ENCODE data around the gene ITGAX.

Gene ITGAX

DNA sequence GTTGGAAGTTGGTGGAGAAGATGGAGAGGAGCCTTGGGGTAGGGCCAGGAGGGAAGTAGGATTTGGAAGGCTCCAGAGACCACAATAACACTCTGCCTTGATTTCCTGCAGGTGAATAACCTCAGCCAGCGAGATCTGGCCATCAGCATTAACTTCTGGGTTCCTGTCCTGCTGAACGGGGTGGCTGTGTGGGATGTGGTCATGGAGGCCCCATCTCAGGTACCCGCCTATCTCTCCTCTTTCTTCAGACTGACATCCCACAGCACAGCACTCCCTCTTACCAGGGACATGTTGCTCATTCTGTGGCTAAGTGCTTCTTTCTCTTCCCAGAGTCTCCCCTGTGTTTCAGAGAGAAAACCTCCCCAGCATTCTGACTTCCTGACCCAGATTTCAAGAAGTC, 68.3 kb downstream of the ITGAX start:
- Histone ChIP-seq H3K4me3 (replicated peaks; ENCODE audit: insufficient read depth, low read length) (no peak overlapping the region), H3K27ac (replicated peaks) (no peak overlapping the region), H3K27me3 (ENCODE audit: insufficient read depth, poor library complexity, severe bottlenecking) (no peaks in the 10 kb centered on the region)
- TF ChIP-seq GABPA (IDR thresholded peaks at IDR 0.05; ENCODE audit: low read depth) = no peak
- TF ChIP-seq SPI1 (IDR thresholded peaks at IDR 0.05; ENCODE audit: borderline replicate concordance, low read depth) = no peak
- TF ChIP-seq POLR2AphosphoS5 (IDR thresholded peaks at IDR 0.05; ENCODE audit: low read depth) = no peak
- TF ChIP-seq CTCF (IDR thresholded peaks at IDR 0.05; ENCODE audit: insufficient read depth, low read length) = no peak
- TF ChIP-seq, protein P1, sequence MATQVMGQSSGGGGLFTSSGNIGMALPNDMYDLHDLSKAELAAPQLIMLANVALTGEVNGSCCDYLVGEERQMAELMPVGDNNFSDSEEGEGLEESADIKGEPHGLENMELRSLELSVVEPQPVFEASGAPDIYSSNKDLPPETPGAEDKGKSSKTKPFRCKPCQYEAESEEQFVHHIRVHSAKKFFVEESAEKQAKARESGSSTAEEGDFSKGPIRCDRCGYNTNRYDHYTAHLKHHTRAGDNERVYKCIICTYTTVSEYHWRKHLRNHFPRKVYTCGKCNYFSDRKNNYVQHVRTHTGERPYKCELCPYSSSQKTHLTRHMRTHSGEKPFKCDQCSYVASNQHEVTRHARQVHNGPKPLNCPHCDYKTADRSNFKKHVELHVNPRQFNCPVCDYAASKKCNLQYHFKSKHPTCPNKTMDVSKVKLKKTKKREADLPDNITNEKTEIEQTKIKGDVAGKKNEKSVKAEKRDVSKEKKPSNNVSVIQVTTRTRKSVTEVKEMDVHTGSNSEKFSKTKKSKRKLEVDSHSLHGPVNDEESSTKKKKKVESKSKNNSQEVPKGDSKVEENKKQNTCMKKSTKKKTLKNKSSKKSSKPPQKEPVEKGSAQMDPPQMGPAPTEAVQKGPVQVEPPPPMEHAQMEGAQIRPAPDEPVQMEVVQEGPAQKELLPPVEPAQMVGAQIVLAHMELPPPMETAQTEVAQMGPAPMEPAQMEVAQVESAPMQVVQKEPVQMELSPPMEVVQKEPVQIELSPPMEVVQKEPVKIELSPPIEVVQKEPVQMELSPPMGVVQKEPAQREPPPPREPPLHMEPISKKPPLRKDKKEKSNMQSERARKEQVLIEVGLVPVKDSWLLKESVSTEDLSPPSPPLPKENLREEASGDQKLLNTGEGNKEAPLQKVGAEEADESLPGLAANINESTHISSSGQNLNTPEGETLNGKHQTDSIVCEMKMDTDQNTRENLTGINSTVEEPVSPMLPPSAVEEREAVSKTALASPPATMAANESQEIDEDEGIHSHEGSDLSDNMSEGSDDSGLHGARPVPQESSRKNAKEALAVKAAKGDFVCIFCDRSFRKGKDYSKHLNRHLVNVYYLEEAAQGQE (IDR thresholded peaks at IDR 0.05; ENCODE audit: insufficient replicate concordance, low read depth) = no peak
- DNase-seq (ENCODE audit: low read depth in 1 of 2, low spot score in 1 of 2) = no peak

GRCh38 chr16:31423801-31424200, 68.8 kb downstream of the ITGAX start:
- Histone ChIP-seq H3K27ac (replicated peaks) (no peak overlapping the region), H3K27me3 (ENCODE audit: insufficient read depth, poor library complexity, severe bottlenecking) (no peaks in the 10 kb centered on the region), H3K4me3 (replicated peaks; ENCODE audit: insufficient read depth, low read length) (no peak overlapping the region)
- no peak for TF ChIP-seq CTCF (IDR thresholded peaks at IDR 0.05; ENCODE audit: insufficient read depth, low read length)
- TF ChIP-seq GABPA (IDR thresholded peaks at IDR 0.05; ENCODE audit: low read depth) = no peak
- TF ChIP-seq, protein P1 (IDR thresholded peaks at IDR 0.05; ENCODE audit: insufficient replicate concordance, low read depth) = no peak
- no peak for TF ChIP-seq SPI1 (IDR thresholded peaks at IDR 0.05; ENCODE audit: borderline replicate concordance, low read depth)
- no peak for TF ChIP-seq POLR2AphosphoS5 (IDR thresholded peaks at IDR 0.05; ENCODE audit: low read depth)
- DNase-seq (ENCODE audit: low read depth in 1 of 2, low spot score in 1 of 2) = no peak

GRCh38 chr16:31427441-31428278, 72.7 kb downstream of the ITGAX start:
- Histone ChIP-seq H3K27me3 (ENCODE audit: insufficient read depth, poor library complexity, severe bottlenecking) (no peaks in the 10 kb centered on the region), H3K27ac (replicated peaks) (no peak overlapping the region), H3K4me3 (replicated peaks; ENCODE audit: insufficient read depth, low read length) (no peak overlapping the region)
- no peak for DNase-seq (ENCODE audit: low read depth in 1 of 2, low spot score in 1 of 2)
- TF ChIP-seq GABPA (IDR thresholded peaks at IDR 0.05; ENCODE audit: low read depth) = no peak
- TF ChIP-seq SPI1 (IDR thresholded peaks at IDR 0.05; ENCODE audit: borderline replicate concordance, low read depth) = no peak
- TF ChIP-seq, protein P1 (IDR thresholded peaks at IDR 0.05; ENCODE audit: insufficient replicate concordance, low read depth) = no peak
- TF ChIP-seq POLR2AphosphoS5 (IDR thresholded peaks at IDR 0.05; ENCODE audit: low read depth) = no peak
- TF ChIP-seq CTCF (IDR thresholded peaks at IDR 0.05; ENCODE audit: insufficient read depth, low read length) = no peak
